ENCODE measurements around the gene RPL29. TPM values are rescaled to one million over a fixed set of nuclear protein-coding genes. Genes with fewer than 3 reads are reported as not detected.

The RPL29 gene
- total RNA-seq, 1 experiment from 2014 or later, result 995 TPM

DNA sequence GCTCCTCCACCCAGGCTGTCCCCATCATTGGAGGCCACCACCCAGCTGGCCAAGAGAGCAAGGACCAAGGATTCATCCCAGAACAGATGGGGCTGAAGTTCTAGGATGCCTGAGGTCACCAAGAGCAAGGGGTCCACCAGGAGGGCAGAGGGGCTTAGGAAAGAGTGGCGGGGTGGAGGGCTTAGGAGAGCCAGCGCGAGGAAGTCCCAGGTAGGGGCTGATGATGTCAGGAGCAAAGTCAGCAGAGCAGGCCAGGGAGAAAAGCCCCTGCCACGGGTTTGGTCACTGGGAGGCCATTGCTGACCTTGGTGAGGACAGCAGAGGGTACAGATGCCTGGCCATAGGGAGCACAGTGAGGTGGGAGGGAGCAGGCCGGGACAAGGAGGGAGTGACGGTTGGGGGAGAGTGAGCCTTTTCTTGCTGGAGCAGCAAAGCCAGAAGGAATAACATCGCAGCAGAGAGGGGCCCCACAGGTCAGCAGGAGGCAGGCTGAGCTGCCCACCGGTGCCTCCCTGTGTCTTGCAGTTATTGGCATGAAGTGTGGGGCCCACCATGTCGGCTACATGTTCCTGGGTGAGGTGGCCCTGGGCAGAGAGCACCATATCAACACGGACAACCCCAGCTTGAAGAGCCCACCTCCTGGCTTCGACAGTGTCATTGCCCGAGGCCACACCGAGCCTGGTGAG, 48.3 kb downstream of the RPL29 start:
- Histone ChIP-seq H3K36me3 (ENCODE audit: control insufficient read depth, insufficient read depth, low read length) (no peaks in the 10 kb centered on the region), H3K27me3 (replicated peaks; ENCODE audit: control insufficient read depth, insufficient read depth, low read length) (no peaks in the 10 kb centered on the region), H3K9me3 (no peaks in the 10 kb centered on the region), H3K4me3 (ENCODE audit: low read depth, low read length) (no peak overlapping the region), H3K4me1 (peaks cover 7% of the 10 kb centered on the region)
- Mint-ChIP-seq H3K27me3 (ENCODE audit: insufficient read depth, unreplicated experiment) (peaks cover 2% of the 10 kb centered on the region), H3K4me1 (ENCODE audit: low read depth, unreplicated experiment) (no peaks in the 10 kb centered on the region), H3K9me3 (ENCODE audit: unreplicated experiment) (no peaks in the 10 kb centered on the region), H3K27ac (ENCODE audit: unreplicated experiment) (no peak overlapping the region), H3K4me3 (ENCODE audit: unreplicated experiment) (no peak overlapping the region), H3K36me3 (ENCODE audit: insufficient read depth, unreplicated experiment) (no peaks in the 10 kb centered on the region)
- TF ChIP-seq, protein P1, sequence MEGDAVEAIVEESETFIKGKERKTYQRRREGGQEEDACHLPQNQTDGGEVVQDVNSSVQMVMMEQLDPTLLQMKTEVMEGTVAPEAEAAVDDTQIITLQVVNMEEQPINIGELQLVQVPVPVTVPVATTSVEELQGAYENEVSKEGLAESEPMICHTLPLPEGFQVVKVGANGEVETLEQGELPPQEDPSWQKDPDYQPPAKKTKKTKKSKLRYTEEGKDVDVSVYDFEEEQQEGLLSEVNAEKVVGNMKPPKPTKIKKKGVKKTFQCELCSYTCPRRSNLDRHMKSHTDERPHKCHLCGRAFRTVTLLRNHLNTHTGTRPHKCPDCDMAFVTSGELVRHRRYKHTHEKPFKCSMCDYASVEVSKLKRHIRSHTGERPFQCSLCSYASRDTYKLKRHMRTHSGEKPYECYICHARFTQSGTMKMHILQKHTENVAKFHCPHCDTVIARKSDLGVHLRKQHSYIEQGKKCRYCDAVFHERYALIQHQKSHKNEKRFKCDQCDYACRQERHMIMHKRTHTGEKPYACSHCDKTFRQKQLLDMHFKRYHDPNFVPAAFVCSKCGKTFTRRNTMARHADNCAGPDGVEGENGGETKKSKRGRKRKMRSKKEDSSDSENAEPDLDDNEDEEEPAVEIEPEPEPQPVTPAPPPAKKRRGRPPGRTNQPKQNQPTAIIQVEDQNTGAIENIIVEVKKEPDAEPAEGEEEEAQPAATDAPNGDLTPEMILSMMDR (IDR thresholded peaks at IDR 0.05; ENCODE audit: insufficient read depth in 1 of 2, low read depth in 1 of 2, low read length in 1 of 2, severe bottlenecking in 1 of 2, unreplicated experiment in 1 of 2), result no peak
- POLR2A ChIA-PET, result no interaction called here
- no TSS peak for BruUV-seq (replicated peaks)
- intact Hi-C loops (cut with micrococcal nuclease; ENCODE audit: unreplicated experiment), result no loop called here
- no peak for DNase-seq
- CTCF ChIA-PET, result no interaction called here

DNA sequence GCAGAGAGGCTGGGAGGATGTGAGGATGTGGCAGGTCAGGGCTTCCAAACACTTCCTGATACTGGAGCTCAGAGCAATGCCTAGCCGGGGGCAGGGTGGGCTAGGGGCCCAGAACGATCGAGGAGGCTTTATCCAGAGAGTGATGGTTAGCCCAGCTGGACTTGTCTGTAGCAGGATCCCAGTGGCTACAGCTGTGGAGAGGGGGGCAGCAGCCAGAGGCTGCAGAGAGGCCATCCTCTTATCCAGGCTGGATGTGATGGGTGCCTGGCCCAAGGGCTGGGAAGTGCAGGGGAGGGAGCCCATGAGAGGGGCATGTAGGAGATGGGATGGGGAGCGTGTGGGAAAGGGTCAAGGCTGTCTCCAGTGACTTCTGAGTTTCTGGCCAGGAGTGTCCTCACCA, 48.9 kb downstream of the RPL29 start:
- Histone ChIP-seq H3K9me3 (no peaks in the 10 kb centered on the region), H3K27me3 (replicated peaks; ENCODE audit: control insufficient read depth, insufficient read depth, low read length) (no peaks in the 10 kb centered on the region), H3K4me1 (peaks cover 8% of the 10 kb centered on the region), H3K4me3 (ENCODE audit: low read depth, low read length) (no peak overlapping the region), H3K36me3 (ENCODE audit: control insufficient read depth, insufficient read depth, low read length) (no peaks in the 10 kb centered on the region)
- Mint-ChIP-seq H3K36me3 (ENCODE audit: insufficient read depth, unreplicated experiment) (no peaks in the 10 kb centered on the region), H3K4me3 (ENCODE audit: unreplicated experiment) (no peak overlapping the region), H3K27me3 (ENCODE audit: insufficient read depth, unreplicated experiment) (no peaks in the 10 kb centered on the region), H3K9me3 (ENCODE audit: unreplicated experiment) (no peaks in the 10 kb centered on the region), H3K27ac (ENCODE audit: unreplicated experiment) (no peak overlapping the region), H3K4me1 (ENCODE audit: low read depth, unreplicated experiment) (no peaks in the 10 kb centered on the region)
- ChIA-PET POLR2A (no interaction called here), CTCF (no interaction called here)
- TF ChIP-seq, protein P1 (IDR thresholded peaks at IDR 0.05; ENCODE audit: insufficient read depth in 1 of 2, low read depth in 1 of 2, low read length in 1 of 2, severe bottlenecking in 1 of 2, unreplicated experiment in 1 of 2), result no peak
- BruUV-seq (replicated peaks), result no TSS peak
- no peak for DNase-seq
- intact Hi-C loops (cut with micrococcal nuclease; ENCODE audit: unreplicated experiment), result no loop called here

DNA sequence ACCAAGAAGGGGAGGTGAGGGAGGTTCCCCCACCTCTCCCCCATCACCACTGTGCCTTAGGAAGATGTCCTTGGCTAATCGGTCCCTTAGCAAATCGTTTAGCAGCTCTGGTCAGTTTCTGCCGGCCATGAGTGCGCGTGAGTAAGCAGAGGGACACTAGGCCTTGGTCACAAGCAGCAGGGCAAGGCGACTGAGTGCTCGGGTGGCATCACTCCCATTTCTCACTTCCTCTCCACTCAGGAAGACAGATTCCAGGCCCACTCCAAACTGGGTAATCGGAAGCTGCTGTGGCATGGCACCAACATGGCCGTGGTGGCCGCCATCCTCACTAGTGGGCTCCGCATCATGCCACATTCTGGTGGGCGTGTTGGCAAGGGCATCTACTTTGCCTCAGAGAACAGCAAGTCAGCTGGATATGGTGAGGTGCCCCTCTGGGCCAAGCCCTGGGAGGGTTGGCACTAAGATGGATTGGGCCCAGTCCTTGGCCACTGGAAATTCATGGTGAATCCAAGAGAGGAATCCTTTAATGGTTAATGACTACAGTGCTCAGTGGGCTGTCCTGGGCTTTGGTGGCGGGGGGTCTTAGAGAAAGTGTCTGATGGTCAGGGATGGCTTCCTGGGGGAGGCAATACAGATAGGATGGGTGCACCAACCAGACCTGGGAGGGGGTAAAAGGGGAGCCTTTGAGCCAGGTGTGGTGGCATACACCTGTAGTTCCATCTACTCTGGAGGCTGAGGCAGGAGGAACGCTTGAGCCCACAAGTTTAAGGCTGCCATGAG, 49.6 kb downstream of the RPL29 start:
- Mint-ChIP-seq H3K4me1 (ENCODE audit: low read depth, unreplicated experiment) (no peaks in the 10 kb centered on the region), H3K36me3 (ENCODE audit: insufficient read depth, unreplicated experiment) (no peaks in the 10 kb centered on the region), H3K27ac (ENCODE audit: unreplicated experiment) (no peak overlapping the region), H3K4me3 (ENCODE audit: unreplicated experiment) (no peak overlapping the region), H3K27me3 (ENCODE audit: insufficient read depth, unreplicated experiment) (no peaks in the 10 kb centered on the region), H3K9me3 (ENCODE audit: unreplicated experiment) (no peaks in the 10 kb centered on the region)
- Histone ChIP-seq H3K36me3 (ENCODE audit: control insufficient read depth, insufficient read depth, low read length) (no peaks in the 10 kb centered on the region), H3K4me3 (ENCODE audit: low read depth, low read length) (no peak overlapping the region), H3K4me1 (peaks cover 8% of the 10 kb centered on the region), H3K9me3 (no peaks in the 10 kb centered on the region), H3K27me3 (replicated peaks; ENCODE audit: control insufficient read depth, insufficient read depth, low read length) (no peaks in the 10 kb centered on the region)
- intact Hi-C loops (cut with micrococcal nuclease; ENCODE audit: unreplicated experiment), result no loop called here
- no peak for DNase-seq
- TF ChIP-seq, protein P1 (IDR thresholded peaks at IDR 0.05; ENCODE audit: insufficient read depth in 1 of 2, low read depth in 1 of 2, low read length in 1 of 2, severe bottlenecking in 1 of 2, unreplicated experiment in 1 of 2), result no peak
- no TSS peak for BruUV-seq (replicated peaks)
- ChIA-PET CTCF (no interaction called here), POLR2A (no interaction called here)
